NCI-H1092 treated with DMSO at 0.1 percent for 48 hours (cell line): ENCODE data around the gene ARHGEF7.

Source experiments
- DNase-seq: peaks from one replicate; lab custom pipeline; 2025; lab: John Stamatoyannopoulos, UW

The ARHGEF7 gene

DNA sequence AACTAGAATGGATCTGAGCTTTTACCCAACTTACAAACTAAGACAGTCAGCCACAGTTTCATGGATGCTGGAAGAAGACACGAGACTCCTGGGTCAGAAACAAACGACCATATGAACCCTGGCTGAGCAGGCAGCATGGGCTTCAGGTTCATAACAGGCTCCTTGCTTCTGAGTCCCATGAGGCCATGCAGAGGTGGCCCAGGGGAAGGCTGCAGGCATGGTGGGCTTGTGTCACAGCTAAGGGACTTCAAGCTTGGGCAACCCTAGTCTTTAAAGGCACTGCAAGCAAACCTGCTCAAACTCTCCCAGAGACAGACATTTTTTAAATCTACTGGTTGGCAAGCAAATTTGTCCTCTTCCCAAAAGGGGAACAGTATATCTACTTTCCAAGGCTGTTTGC, 5.1 kb upstream of the ARHGEF7 start:
- DNase-seq, result no peak

DNA sequence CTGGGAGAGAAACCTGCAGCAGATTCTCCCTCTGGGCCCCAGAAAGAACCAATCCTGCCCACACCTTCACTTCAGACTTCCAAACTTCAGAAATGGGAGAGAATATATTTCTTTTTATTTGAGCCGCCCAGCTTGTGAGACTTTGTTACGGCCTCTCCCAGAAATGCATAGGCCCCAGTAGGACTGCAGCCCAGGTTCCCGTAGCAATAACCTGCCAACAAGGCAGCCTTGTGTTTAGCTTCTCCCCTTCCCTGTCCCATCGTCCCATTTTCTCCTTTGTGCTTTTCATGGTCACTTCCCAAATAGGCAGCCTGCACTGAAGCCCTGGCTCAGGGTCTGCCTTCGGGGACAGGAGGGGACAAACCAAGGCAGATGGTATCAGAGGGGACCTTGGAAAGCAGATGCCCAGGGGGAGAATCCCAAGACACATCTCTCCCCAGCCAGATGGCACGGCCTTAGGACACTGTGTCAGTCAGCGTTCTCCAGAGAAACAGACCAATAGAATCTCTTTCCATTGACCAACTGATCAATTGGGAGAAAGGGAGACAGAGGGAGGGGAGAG, 3.7 kb upstream of the ARHGEF7 start:
- DNase-seq, result no peak

DNA sequence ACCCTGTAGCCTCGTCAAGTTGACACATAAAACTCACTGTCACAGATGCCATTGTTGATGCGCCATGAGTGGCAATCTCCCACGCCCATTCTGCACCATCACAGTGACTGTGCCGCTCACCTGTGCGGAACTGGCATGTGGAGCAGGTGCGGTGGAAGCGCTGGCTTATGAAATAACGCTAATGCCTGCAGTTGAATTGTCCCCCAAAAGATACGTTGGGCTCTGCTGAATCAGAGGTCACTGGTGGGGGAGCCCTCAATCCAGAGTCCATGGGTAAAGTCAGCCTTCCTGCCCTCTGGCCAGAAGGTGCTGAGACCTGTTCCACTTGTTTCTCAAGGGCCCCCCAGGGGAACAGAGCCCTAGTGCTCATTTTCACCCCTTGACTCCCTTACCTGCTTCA, 2.9 kb upstream of the ARHGEF7 start:
- no peak for DNase-seq

DNA sequence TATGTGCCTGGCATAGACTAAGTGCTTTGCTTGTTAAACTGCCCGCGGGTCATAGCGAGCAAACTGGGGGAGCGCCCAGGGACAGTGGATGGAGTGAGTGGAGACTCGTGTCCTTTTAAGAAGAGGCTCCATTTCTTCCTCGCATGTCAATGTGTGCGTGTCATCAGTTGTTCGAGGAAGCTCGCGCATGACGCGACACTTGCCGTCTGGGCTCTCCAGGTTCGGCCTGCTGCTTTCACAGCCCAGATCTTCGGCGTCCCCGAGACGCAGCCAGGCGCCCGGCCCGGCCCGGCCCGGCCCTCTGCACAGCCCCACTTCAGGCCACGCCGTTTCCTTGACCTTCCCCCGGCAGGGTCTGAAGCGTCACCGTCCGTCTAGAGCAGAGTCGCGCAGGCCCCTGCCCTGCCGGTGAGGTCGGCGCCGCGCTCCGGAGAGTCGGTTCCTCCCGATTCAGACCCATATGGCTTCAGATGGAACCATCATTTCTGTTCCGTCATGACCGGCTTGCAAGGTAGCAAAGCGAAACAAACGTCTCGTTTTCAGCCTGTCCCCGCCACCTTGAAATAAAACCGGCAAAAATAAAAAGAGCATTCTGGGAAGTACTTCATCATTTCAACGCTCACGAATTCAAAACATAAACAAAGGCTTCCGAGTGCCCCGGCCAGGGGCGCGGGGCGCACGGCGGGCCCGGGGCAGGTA, 599 bp upstream of the ARHGEF7 start:
- DNase-seq, result peak; percentile 72

DNA sequence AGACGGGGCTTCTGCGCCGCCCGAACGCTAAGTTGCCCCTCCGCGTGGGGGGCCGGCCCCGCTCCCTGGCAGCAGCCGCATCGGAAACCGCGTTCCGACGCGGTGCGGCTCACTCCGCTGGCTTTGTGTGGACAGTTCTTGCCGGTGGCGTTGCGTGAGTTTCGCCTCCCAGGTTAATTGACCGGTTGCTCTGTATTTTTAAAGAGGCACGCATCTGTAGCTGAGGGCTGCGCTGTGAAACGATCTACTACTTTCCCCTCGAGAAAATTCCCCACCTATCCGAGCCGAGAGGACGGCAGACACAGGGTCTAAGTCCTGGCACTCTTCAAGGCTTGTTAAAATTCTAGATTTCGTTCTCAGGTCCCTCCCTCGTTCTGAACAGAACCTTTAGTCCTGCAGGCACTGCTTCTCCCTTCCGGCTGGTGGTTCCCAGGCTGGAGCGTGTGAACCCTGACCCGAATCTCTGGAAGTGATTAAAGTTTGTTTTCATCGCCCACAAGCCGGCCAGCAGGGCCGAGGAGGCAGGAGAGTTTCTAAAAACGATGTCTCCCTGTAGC, 933 bp downstream of the ARHGEF7 start:
- peak; percentile 37 for DNase-seq

DNA sequence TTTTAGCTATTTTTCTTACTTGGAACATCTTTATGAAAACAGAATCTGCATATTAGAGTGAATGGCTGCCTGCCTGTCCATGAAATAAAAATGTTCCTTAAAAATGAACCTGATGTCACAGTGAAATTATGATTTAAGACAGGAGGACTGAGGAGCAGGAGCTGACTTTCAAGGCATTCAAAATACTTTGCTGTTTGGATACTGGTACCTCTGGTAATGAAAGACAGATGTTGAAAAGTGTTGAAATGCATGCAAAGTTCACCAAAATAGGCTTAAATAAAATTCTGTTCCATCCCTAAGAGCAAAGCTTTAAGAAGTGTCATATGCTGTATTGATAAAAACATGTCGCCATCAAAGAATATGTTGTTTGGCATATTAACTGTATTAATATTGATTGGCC, 1.7 kb downstream of the ARHGEF7 start:
- DNase-seq, result no peak

DNA sequence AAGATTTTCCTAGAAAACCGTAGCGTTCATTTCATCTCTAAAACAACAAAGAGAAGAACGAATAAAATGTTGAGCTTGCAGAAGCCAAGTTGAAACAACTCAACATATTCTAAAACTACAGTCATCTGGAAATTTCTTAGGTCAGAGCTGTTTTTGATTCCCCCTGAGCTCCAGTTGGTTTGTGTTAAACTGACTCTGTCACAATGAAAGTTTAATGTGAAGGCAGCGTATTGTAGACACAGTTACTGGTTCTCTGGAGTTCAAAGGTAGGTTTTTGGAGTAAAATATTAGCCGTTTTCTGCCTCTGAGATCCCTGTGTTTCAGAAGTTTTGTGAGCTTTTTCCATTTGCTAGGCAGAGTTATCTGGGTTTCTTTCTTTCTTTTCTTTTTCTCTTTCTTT, 2.2 kb downstream of the ARHGEF7 start:
- no peak for DNase-seq

DNA sequence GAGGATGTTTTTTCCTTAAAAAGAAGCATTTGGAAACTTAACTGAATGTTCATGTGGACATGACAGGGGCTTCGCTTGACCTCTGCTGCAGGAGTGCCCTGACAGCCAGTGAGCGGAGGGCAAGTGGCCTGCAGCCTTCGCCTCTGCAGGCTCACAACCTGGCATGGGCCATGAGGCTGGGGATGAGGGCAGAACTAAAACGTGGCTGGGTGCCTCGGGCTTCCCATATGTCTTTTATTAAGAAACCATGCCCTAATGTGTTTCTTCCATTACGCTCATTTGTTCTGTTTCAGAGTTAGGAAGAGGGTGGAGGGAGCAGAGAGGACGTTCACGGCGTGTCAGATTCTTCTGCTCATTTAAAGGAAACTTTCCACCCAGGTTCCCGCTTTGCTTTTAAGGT, 2.9 kb downstream of the ARHGEF7 start:
- no peak for DNase-seq

DNA sequence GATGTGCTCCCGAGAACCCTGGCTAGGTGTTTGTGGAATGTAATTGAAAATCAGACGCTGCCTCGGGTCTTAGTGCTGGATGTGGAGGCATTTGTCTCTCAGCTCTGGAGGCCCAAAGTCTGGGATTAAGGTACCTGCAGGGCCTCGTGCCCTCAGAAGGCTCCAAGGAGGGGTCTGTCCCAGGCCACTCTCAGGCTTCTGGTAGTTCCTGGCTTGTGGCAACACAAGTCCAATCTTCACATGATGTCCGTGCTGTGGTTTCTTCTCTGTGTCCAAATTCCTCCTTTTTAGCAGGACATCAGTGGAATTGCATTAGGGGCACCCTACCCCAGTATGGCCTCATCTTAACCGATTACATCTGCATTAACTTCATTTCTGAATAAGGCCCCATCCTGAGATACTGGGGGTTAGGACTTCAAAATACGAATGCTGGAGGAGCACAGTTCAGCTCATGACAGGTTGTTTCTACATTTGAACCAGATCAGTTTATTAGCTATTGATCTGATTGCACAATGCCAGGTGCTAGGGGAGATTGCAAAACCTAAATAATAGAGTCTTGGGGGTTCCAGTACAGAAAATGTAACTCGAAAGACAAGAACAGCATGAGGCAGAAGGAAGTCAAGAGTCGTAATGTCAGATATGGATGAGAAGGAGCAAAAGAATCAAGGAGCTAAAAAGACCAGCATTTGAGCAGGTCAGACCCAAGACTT, 3.9 kb downstream of the ARHGEF7 start:
- DNase-seq, result no peak

DNA sequence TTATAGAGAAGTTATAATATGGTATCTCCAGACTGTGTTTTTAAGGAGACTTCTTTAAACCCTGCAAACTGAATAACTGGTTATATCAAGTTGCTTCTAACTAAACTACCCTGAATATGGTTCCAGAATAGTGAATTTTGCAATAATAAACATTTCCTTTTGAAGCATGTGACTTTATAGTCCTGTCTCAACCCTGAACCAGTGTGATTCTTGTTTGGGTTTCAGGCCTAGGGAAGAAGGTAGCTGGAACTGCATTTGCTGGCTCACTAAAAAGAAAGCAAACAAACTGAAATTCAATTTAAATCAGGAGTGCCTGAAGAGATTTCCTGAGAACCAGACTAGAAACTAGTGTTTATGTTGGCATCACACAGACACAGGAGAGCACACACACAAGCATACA, 4.9 kb downstream of the ARHGEF7 start:
- DNase-seq, result no peak

DNA sequence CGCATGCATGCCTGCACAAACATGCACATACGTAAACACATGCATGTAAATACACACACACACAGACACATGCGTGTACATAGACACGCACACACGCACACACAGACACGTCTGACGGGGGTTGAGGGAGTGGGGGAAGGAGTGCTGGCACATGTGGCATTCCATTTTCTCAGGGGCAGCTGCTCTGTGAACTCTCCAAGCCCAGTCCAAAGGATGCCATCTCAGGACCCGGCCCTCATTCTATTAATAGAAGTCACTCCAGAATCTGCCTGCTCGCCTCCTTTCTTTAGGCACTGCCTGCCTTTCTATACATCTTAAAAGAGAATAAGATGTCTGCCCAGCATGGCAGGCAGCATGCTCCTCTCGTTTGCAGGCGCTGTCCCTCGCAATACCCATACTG, 5.3 kb downstream of the ARHGEF7 start:
- no peak for DNase-seq

DNA sequence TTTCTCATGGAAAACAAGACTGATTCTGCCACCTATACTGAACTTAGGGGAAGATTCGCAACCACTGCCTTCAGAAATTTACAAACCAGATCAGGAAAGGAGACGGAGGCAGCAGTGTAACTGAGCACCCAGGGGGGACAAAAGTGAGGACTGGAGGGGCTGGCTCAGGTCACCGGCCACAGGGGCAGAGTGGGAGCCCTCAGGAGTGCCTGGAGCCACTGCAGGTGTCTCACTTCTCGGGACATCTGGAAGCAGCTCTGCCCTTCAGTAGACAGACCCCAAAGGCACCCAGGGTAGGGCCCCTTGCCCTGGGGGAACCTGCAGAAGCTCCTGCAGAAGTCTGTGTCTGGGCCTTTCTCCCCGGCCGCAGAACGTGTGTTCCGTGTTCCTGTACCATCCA, 5.8 kb downstream of the ARHGEF7 start:
- DNase-seq, result no peak

DNA sequence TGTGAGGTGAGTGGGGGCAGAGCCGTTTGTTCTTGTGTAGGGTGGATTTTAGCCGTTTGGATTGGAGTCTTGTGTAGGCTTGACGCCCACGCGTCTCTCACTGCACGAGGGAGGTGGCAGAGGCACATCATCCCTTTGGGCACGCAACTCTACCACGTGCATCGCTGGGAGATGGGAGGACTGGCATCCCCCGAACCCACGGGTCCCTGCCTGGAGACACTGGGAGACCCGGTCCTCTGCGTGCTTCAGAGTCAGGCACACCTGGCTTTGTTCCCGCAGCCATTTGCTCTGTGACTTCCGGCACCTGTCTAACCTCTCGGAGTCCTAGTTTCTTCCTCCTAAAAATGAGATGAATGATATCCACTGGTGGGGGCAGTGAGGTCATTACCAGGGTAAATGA, 6.4 kb downstream of the ARHGEF7 start:
- DNase-seq, result peak; percentile 77

DNA sequence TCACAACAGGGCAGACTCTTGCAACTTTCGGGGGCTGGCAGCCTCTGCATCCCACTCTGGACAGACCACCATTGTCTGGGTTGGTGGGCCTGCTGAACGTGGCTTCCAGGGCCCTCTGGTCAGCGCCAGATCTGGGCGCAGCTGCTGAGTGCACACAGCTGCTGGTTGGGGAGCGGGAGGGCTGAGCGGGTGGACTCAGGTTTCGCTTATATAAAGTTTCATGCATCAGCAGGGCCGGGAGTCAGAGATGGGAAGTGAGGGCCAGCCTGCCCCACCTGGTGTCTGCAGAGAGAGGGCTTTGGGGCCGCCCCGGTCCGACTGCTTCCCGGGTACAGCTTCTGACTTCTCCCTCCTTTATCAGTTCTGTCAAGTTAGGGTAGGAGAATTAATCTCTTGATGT, 6.9 kb downstream of the ARHGEF7 start:
- DNase-seq, result peak; percentile 90

DNA sequence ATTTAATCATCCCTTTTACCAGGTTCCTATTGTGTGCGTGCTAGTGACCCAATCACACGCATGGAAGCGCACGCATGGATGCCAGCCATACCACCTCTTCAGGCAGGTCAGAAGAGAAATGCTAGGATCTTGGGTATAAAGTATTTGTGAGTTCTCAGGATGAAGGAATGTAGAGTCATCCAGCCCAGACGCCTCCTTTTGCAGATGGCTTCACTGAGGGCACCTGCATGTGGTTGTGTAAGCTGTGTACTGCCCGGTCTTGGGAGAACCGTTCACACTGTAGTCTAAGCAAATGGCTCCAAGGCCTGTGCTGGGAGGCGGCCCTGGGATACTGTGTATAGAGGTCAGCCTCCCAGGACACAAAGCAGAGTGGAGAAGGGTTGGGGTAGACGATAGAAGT, 7.5 kb downstream of the ARHGEF7 start:
- DNase-seq, result no peak

DNA sequence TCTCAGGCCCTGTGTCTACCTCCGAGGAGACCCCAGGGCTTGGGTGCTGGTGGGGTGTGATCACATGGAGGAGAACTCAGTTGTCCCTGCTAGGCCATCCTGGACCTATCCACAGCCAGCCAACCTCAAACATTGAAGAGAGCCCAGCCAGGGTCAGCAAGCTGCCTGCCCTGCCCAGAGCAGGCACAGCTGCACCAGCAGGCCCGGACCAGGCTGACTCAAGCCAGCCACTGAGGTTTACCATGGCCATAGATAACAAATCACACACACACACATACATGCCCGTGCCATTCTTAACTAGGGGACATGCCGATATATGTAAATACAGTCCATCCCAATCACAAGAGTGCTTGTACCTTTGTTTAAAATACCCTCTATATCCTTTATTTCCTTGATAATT, 8.1 kb downstream of the ARHGEF7 start:
- DNase-seq, result no peak

DNA sequence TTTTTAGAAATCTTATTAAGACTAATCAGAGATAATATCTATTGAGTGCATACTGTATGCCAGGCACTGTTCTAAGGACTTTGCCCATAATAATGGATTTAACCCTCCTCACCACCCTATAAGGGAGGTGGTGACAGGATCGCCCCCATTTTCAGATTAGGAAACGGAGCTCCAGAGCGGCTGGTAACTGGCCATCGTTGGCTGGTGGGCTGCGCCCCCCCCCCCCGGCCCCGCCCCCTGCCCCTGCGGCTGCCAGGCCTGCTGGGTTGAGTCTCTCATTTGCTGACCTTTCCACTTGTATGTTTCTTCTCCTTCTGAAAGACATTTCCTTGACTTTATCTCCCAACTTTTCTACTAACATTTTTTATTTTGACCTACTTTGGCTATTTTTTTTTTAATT, 8.5 kb downstream of the ARHGEF7 start:
- no peak for DNase-seq

DNA sequence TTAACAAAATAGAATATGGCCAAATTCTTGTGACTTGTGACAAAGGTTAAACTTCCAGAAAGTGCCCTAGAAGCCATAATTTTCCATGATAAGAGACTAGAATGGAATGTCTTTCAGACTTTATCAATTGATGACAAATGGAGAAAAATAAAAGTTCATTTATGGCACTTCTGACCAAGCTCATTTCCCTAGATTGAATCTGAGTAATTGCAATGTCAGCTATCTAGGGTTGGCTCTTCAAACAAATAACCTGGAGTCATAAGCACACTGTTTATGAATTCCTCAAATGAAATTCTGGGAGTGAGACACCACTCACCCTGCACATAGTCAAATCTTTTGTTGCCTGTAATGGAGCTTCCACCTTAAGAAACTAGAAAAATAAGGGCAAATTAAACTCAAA, 11.4 kb downstream of the ARHGEF7 start:
- DNase-seq, result no peak

DNA sequence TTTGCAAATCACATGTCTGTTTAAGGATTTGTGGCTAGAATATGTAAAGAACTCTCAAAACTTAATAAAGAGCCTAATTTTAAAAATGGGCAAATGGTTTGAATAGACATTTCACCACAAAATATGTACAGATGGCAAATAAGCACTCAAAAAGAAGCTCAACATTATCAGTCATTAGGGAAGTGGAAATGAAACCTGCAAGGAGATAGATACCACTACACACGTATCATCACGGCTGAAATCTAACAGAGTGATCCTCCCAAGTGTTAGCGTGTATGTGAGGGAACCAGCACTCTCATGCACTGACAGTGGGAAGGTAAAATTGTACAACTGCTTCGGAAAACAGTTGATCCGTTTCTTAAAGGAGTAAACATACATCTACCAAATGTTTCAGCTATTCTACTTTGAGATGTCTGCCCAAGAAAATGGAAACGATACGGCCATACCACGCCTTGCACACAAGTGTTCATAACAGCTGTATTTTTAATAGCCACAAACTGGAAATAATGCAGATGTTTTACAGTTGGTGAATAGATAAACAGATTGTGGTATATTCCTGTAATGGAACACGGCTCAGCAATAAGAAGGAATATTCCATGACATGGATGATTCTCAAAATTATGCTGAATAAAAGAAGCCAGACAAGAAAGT, 14.5 kb downstream of the ARHGEF7 start:
- no peak for DNase-seq

DNA sequence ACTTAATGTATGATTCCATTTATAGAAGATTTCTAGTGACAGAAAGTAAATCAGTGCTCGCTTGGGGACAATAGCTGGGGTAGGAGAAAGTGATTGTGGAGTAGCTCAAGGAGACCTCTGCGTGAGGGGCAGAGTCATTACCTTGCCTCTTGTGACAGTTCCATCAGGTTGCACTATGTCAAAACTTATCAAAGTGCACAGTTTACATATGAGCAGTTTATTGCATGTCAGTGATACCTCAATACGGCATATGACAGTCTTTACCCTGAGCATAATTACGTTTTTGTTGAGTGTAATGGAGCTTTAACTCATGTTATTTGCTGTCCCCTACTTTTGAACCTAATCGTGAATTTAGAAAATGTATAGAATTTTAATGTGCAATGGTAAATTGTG, 15.0 kb downstream of the ARHGEF7 start:
- DNase-seq, result no peak

DNA sequence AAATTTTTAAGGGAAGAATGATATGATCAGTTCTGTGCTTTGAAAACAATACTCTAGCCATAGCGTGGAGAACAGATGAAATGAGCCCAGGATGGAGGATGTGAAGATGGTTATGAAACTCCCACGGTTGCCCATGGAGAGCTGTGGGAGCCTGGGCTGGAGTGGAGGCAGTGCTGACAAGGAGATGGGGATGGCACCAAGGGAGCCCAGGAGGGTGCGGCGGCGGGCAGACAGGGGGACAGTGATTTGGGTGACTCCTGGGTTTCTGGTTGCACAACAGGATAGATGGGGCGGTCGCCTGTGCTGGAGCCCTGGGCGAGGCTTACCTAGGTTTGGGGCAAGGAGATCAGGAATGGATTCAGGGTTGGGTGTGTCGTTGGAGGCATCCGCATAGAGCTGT, 15.9 kb downstream of the ARHGEF7 start:
- DNase-seq, result no peak

DNA sequence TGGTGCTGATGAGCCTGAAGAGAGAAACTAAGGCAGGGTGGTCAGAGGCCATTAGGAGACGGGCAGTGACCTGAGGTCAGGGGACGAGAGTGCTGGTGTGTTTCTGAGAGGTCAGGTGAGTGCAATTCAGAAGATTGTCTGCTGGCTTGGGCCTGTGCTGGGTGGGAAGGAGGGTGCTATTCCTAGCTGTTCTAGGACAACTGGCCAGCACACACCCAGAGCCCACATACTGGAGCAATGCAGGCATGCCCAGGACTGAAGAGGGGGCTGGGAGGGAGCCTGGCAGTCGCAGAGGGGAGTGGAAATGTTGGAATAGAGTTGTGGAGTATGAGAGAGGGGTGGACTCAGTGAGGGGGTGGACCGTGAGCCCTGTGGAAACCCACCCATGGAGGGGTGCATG, 16.5 kb downstream of the ARHGEF7 start:
- no peak for DNase-seq

DNA sequence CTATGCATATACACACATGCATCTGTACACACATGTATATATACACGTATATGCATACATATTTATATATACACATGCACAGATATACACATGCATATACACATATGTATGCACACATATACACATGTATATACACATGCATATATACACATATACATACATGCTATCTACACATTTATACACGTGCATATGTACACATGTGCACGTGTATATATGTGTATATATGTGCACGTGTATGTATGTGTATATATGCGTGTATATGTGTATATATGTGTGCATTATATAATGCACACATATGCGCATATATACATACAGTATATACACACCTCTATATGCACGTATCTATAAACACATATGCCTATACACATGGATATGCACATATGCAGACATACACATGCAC, 17.8 kb downstream of the ARHGEF7 start:
- DNase-seq, result no peak
